ENCODE measurements around the gene SRP14.
"Not testable (repeated sequence)": the region's sequence is repeated elsewhere in the genome, so short reads cannot be mapped to it uniquely, and the experiment has no call there.

SRP14 gene

DNA sequence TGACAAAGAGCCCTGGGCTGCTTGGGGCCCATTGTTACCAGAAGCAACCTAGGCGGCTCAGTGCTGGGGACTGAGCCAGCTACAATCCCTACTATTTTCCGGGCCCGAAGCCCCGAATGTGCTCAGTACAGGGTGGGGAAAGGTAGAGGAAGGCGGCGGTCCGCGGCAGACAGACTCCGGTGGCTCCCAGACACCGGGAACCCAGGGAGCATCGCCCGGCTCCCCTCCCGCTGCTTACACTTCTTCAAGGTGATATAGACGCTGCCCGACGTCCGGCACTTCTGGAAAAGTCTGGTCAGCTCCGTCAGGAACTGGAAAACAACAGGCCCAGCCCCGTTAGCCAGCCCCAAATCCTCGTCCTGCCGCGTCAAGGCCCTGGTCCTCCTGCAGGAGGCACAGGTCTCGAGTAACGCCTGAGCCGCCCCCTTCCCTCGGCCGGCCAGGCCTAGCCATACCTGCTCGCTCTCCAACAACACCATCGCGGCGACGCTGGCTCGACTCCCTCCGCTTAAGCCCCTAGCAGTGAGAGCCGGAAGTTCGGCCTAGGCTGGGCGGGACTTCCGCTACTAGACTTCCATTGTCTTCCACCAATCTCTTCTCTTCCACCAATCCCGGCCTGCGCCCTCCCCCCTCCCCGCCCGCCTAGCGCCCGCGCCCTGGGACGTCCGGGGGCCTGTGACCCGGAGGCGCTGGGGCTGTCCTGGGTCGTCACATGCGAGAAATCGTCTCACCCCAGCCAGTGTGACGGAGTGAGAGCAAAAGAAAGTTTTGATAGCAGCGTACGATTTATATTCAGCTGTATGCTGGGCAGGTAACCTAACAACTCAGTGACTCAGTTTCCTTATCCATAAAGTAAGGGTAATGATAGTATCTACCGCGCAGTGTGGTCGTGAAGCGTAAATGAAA is at the start of gene SRP14:
Gene SRP14, minus strand, starts transcription at position 544 of the 906 bp plus-strand sequence. Its CDS starts 65 bp downstream, at position 479.
- DNase-seq = peak; percentile 95

DNA sequence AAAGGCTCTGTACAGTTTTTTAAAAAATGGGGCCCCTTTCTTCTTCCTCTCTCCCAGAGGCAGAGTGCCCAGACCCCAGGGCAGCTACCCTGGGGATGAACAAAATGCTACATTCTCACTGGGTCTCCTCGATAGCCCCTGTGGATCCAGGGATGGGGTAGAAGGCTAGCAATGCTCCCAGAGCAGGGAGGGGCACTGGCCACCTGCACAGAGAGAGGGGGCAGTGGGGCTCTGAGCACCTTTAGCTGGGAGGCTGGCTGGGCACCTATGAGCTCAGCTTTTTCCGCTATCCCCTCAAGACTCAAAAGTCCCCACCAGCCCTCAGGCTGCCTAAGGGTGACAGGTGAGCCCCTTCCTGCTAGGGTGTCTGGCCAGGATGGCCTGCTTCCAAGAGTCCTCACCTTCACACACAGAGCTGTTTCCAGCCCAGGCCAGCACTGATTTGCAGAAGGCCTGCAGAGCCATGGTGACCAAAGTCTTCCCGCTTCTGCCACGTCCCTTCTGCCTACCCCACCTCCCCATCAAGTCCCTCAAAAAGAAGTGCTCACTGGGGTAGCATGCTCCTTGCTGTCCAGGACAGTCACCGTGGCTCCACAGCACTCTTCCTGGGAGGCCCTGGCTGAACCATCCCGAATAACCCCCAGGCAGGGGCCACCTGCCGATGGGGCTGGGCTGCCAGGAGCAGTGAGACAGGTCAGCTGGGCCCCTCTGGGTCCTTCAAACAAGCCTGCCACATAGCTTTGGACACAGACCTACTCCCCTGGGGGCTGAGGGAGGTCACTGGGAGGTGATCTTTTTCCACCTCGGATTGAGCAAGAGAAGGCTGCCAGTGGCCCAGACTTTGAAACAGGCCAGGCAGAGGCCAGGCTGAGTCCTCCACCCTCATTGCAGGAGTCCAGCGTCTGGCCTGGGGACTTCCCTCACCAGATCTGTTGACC is 49.3 kb upstream of the SRP14 start:
- DNase-seq = no peak

GRCh38 chr15:40087068-40087810 is 48.3 kb upstream of the SRP14 start:
- DNase-seq = no peak

DNA sequence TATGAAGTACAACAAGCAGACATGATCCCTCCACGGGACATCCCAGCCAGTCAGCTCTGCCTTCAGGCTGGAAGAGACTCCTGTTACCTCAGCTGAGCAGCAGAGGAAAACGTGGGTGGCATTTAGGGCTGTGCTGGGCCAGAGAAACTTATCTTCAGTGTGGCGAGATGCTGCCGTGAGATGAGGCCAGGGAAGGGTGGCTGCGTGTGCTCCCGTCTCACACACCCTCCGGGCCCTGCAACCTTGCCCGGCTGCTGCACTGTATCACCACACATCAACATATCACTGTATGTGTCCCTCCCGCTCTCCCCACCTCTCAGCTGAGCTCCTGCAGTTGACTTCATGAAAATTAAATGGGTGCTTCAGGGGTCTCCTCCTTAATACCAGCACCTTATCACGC is 46.3 kb upstream of the SRP14 start:
- DNase-seq = no peak

GRCh38 chr15:40084650-40085049 is 45.7 kb upstream of the SRP14 start:
- DNase-seq = no peak

DNA sequence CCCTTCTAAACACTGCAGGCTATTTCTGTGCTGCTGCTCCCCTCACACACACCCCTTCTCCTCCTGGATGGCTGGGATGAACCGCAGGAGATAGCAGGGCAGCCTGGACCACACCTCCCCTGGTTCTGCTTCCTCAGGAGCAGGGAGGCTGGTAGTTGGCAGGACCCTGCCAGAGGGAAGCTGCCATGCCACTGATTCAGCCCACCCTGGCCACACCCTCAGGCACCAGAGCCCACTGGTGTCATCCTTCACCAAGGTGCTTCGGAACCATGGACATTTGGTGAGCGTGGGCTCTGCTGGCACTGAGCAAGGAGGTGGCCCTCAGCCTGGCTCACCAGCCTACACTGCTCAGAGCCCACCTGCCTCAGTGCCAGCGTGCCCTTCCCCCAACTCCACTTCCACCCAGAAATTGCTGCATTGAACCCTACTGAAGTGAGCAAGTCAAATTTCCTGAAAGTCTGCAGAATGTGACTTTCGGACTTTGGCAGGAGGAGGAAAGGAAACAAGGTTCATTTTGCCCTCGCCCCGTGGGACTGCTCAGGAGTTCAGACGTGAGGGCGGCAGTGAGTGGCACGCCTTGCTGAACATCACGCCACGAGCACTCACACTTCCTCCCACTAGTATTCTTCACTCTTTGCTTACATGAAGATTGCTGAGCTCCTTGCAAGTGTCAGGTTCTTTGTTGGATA is 43.4 kb upstream of the SRP14 start:
- peak; percentile 47 for DNase-seq

GRCh38 chr15:40081691-40082194 is 42.8 kb upstream of the SRP14 start:
- DNase-seq = peak; percentile 37

DNA sequence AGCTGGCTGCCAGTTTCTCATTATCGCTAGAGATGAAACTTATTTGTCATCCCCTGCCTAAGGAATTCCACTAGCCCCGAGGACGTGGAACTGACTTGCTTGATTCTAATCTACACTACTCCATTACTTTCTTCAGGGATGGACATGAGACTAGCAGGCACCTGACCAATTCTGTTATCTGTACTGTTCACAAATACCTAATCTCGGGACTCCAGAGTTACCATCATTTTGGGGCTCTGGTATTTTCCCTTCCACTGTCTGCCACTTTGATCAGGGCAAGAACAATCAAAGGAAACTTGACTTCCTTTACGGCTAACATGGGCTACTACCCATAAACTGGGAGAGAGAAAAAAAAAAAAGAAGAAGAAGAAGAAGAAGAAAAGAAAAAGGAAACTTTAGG is 41.9 kb upstream of the SRP14 start:
- no peak for DNase-seq

- DNase-seq = no peak
Measured at GRCh38 chr15:40080104-40080503, 41.1 kb upstream of the SRP14 start.

- no peak for DNase-seq
Measured at GRCh38 chr15:40079456-40079855, 40.5 kb upstream of the SRP14 start.

- DNase-seq = no peak
Measured at GRCh38 chr15:40075298-40076044, 36.5 kb upstream of the SRP14 start.

GRCh38 chr15:40074656-40075055 is 35.7 kb upstream of the SRP14 start:
- DNase-seq = not testable (repeated sequence)

DNA sequence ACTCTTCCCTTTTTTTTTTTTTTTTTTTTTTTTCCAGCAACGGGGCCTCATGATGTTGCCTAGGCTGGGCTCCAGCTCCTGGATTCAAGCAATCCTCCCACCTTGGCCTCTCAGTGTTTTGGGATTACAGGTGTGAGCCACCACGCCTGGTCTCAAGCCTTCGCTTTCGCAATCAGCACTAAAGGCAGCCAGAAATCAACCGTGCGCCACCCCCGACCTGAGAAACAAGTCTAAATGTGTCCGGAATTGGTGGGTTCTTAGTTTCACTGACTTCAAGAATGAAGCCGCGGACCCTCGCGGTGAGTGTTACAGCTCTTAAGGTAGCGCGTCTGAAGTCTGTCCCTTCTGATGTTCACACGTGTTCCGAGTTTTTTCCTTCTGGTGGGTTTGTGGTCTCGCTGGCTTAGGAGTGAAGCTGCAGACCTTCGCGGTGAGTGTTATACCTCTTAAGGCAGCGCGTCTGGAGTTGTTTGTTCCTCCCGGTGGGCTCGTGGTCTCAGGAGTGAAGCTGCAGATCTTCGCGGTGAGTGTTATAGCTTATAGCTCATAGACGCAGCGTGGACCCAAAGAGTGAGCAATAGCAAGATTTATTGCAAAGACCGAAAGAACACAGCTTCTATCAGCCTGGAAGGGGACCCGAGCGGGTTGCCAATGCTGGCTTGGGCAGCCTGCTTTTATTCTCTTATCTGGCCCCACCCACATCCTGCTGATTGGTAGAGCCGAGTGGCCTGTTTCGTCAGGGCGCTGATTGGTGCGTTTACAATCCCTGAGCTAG is 34.9 kb upstream of the SRP14 start:
- peak; percentile 31 for DNase-seq

DNA sequence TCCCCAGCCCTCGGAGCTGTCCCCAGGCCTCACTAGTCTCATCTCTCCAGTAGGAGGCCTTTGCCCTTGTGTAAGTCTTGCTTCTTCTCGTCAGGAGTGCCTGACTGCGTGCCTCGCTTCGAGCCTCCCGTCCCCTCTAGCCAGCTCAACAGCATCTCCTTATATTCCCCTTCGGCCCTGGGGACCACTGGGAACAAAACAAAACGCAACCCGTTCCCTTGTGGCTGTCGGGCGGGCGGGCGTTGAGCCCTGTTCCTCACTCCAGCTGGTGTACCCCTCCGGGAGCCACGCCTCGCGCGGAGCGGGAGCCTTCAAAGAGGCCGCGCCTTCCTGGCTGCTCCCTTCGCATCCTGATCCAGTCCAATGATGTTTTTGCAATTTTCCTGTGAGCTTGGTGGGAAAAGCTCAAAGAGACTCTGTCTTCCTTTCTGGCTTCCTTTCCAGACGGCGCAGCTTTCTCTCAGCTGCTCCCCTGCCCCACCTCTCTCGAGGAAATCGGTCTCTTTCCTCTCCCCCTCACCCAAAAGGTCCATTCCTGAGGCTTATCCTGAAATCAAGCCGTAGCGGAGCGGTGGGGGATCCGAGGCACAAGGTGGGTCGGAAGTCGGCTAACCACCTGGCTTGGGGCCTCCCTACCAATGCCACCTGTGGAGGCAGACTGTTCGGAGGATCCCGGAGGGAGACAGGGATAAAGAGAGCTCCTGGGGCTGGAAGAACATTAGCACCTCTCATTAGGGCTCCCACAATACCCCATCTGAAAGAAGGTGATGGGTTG is 33.4 kb upstream of the SRP14 start:
- no peak for DNase-seq

DNA sequence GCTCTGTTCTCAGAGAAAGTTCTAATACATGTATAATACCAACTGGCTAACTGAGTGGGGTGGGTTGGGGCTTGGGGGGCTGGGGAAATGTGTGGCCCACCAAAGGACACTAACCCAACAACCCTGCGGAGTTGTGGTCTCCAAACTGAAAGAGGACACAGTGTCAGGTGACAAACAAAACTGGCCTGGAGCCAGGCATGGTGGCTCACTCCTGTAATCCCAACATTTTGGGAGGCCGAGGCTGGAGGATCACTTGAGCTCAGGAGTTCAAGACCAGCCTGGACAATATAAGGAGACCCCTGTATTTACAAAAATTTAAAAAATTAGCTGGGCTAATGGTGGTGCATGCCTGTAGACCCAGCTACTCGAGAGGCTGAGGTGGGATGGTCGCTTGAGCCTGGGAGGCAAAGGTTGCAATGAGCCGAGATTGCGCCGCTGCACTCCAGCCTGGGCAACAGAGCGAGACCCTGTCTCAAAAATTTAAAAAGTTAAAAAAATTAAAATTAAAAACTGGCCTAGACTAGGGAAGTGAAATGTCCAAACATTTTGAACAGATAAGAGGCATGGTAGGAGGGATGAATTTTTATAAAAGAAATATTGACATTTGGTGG is 31.7 kb upstream of the SRP14 start:
- DNase-seq = no peak

GRCh38 chr15:40070166-40070557 is 31.2 kb upstream of the SRP14 start:
- DNase-seq = no peak

GRCh38 chr15:40069178-40070165 is 30.5 kb upstream of the SRP14 start:
- no peak for DNase-seq

Data from CD4-positive, alpha-beta T cell treated with Interleukin-17A for 4 hours (primary cell).